Subcutaneous abdominal adipose tissue (tissue), 5 donors: ENCODE measurements around the gene OR9A4.

ENCODE experiments used
- H3K27ac ChIP-seq: one replicate; pipeline ENCODE4 v1.7.0; 2013; ENCODE audit warnings: low read depth, mild to moderate bottlenecking, inconsistent platforms, low read length, moderate library complexity
- H3K27me3 ChIP-seq, 5 donors: one replicate each; pipeline ENCODE4 v1.7.0; 2013; ENCODE audit warnings: low read length in 5 of 5, inconsistent platforms in 1 of 5; ENCODE audit not compliant: control insufficient read depth in 5 of 5, insufficient read depth in 4 of 5
- H3K36me3 ChIP-seq, 5 donors: one replicate each; pipeline ENCODE4 v1.7.0; 2013; ENCODE audit warnings: low read length in 5 of 5; ENCODE audit not compliant: control insufficient read depth in 5 of 5, insufficient read depth in 5 of 5
- H3K4me1 ChIP-seq, 5 donors: one replicate each; pipeline ENCODE4 v1.7.0; 2013; ENCODE audit warnings: low read length in 5 of 5, mild to moderate bottlenecking in 3 of 5, moderate library complexity in 1 of 5; ENCODE audit not compliant: control insufficient read depth in 5 of 5, insufficient read depth in 5 of 5
- H3K4me3 ChIP-seq, 5 donors: one replicate each; pipeline ENCODE4 v1.7.0; 2013; ENCODE audit warnings: low read length in 5 of 5, low read depth in 1 of 5
- H3K9ac ChIP-seq, 5 donors: one replicate each; pipeline ENCODE4 v1.7.0; 2013; ENCODE audit warnings: low read length in 5 of 5, mild to moderate bottlenecking in 4 of 5, moderate library complexity in 3 of 5
- H3K9me3 ChIP-seq, 5 donors: one replicate each; pipeline ENCODE4 v1.7.0; 2013; ENCODE audit warnings: low read length in 5 of 5; ENCODE audit not compliant: control insufficient read depth in 5 of 5
- donor health status: healthy.
- donor health status: healthy.
- donor health status: healthy.
- donor health status: healthy.
- donor health status: healthy.

The OR9A4 gene

GRCh38 chr7:141960687-141961422 lies 44.7 kb downstream of the OR9A4 start:
- peaks cover 0 to 4% (median 0%) of the 10 kb centered on the region in 5 donors for H3K4me1 ChIP-seq
- no peak overlapping the region for H3K4me3 ChIP-seq

More at GRCh38 chr7:141960687-141961422, 44.7 kb downstream of the OR9A4 start:
- H3K9ac ChIP-seq: no peak overlapping the region
- no peaks in the 10 kb centered on the region for H3K9me3 ChIP-seq
- no peaks in the 10 kb centered on the region for H3K36me3 ChIP-seq
- H3K27me3 ChIP-seq: no peaks in the 10 kb centered on the region
- no peak overlapping the region for H3K27ac ChIP-seq
